Activated naive CD8-positive, alpha-beta T cell treated with anti-CD3 and anti-CD28 coated beads for 36 hours (primary cell): ENCODE measurements around the gene RIN3. TPM values are rescaled to one million over a fixed set of nuclear protein-coding genes. Genes with fewer than 3 reads are reported as not detected.
A peak's percentile ranks its signal among the peaks of the same experiment; 100 is the strongest.

Experiments
- DNase-seq: peaks from one replicate; pipeline ENCODE4 v3.0.0; 2021
- H3K27ac Mint-ChIP-seq: one replicate; pipeline ENCODE4 v1.8.0; 2022; ENCODE audit warnings: mild to moderate bottlenecking, moderate library complexity, mixed read lengths
- H3K27me3 Mint-ChIP-seq: one replicate; pipeline ENCODE4 v1.8.0; 2022; ENCODE audit warnings: mild to moderate bottlenecking, mixed read lengths
- H3K36me3 Mint-ChIP-seq: one replicate; pipeline ENCODE4 v1.8.0; 2021; ENCODE audit warnings: mild to moderate bottlenecking, mixed read lengths
- H3K4me1 Mint-ChIP-seq: one replicate; pipeline ENCODE4 v1.8.0; 2021; ENCODE audit warnings: mixed read lengths
- H3K4me3 Mint-ChIP-seq: one replicate; pipeline ENCODE4 v1.8.0; 2022; ENCODE audit warnings: mild to moderate bottlenecking, moderate library complexity, mixed read lengths
- H3K9me3 Mint-ChIP-seq: one replicate; pipeline ENCODE4 v1.8.0; 2022; ENCODE audit warnings: mixed read lengths
- total RNA-seq, 2 experiments: library from RNA; stranded (reverse); gene quantifications; one replicate each; pipeline ENCODE4 v1.2.3, GENCODE V29; 2021

RIN3 gene
- total RNA-seq, 2 experiments from 2014 or later: 59.2 to 59.6 TPM

DNA sequence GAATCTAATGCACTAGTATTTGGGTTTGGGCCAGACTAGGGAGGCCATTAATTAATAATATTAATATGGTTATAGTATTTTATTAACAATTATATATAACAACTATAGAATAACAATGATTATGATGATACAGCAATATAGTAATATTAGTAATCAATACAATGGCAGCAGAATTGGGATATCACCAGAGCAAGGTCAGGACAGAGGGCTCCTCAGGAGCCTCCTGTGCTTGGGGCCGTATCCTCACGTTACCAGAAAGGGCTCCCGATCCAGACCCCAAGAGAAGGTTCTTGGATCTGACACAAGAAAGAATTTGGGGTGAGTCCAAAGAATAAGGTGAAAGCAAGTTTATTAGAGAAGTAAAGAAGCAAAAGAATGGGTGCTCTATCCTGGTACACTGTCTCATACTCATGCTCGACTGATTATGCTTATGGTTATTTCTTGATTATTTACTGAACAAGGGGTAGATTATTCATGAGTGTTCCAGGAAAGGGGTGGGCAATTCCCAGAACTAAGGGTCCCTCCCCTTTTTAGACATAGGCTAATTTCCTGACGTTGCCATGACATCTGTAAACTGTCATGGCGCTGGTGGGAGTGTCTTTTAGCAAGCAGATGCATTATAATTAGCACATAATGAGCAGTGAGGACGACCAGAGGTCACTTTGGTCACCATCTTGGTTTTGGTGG is 61.6 kb downstream of the RIN3 start:
- Mint-ChIP-seq H3K36me3 (peaks cover 64% of the 10 kb centered on the region), H3K27ac (no peak overlapping the region), H3K4me1 (peaks cover 73% of the 10 kb centered on the region)

DNA sequence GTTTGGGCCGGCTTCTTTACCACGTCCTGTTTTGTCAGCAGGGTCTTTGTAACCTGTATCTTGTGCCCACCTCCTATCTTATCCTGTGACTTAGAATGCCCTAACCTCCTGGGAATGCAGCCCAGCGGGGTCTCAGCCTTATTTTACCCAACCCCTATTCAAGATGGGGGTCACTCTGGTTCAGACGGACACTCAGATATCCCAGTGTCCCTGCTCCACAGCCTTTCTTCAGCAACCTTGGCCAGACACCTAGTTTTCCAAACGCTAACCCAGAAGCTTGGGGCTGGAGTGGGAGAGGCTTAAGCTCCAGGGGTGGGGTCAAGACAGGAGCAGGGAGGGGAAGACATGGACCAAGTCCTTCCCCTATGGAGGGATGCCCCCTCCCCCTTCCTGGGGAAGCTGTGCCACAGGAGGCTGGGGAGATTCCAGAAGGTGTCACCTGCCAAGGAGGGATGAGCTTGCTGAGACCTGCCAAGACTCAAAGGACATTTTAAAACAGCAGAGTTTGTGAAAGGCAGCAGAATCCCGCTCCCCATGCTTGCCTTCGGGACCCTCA is 62.2 kb downstream of the RIN3 start:
- no peak for DNase-seq
- H3K27ac Mint-ChIP-seq: no peak overlapping the region
- no peaks in the 10 kb centered on the region for H3K9me3 Mint-ChIP-seq
- peaks cover 66% of the 10 kb centered on the region for H3K36me3 Mint-ChIP-seq
- no peak overlapping the region for H3K4me3 Mint-ChIP-seq
- no peaks in the 10 kb centered on the region for H3K27me3 Mint-ChIP-seq
- peaks cover 71% of the 10 kb centered on the region for H3K4me1 Mint-ChIP-seq

More for the DNA sequence above, 61.6 kb downstream of the RIN3 start:
- Mint-ChIP-seq H3K4me3 (no peak overlapping the region), H3K9me3 (no peaks in the 10 kb centered on the region), H3K27me3 (no peaks in the 10 kb centered on the region)
- no peak for DNase-seq

GRCh38 chr14:92577321-92577742 is 63.8 kb downstream of the RIN3 start:
- peak overlapping the region; percentile 63 for H3K4me3 Mint-ChIP-seq
- peaks cover 73% of the 10 kb centered on the region for H3K36me3 Mint-ChIP-seq
- no peaks in the 10 kb centered on the region for H3K27me3 Mint-ChIP-seq
- H3K4me1 Mint-ChIP-seq: peaks cover 79% of the 10 kb centered on the region
- H3K9me3 Mint-ChIP-seq: no peaks in the 10 kb centered on the region
- DNase-seq: peak; percentile 38
- H3K27ac Mint-ChIP-seq: peak overlapping the region; percentile 92

GRCh38 chr14:92578511-92578910 is 64.9 kb downstream of the RIN3 start:
- H3K36me3 Mint-ChIP-seq: peaks cover 83% of the 10 kb centered on the region
- no peak overlapping the region for H3K4me3 Mint-ChIP-seq
- peaks cover 7% of the 10 kb centered on the region for H3K9me3 Mint-ChIP-seq
- H3K27ac Mint-ChIP-seq: peak overlapping the region; percentile 92
- H3K27me3 Mint-ChIP-seq: no peaks in the 10 kb centered on the region
- peaks cover 82% of the 10 kb centered on the region for H3K4me1 Mint-ChIP-seq
- no peak for DNase-seq

GRCh38 chr14:92579244-92579936 is 65.8 kb downstream of the RIN3 start:
- Mint-ChIP-seq H3K27me3 (no peaks in the 10 kb centered on the region), H3K27ac (peak overlapping the region; percentile 9), H3K36me3 (peaks cover 89% of the 10 kb centered on the region), H3K4me3 (no peak overlapping the region), H3K4me1 (peaks cover 86% of the 10 kb centered on the region), H3K9me3 (peaks cover 7% of the 10 kb centered on the region)
- DNase-seq: no peak

DNA sequence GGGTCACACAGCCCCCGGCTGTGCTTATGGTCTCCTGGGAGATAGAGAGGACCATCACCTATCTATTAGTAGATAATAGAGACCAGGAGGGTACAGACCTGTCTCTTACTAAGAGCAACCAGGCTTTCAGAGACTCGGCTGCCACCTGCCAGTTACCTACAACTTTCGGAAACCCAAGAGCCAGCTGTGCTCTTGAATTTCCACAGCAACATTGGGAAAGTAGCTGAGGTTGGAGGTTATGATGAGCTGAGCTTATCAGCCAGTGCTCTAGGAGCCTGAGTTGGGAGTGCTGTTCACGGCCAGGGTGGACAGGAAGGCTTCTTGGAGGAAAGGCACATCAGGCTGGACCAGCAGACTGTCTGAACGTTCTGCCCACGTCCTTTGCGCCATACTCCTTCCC is 67.6 kb downstream of the RIN3 start:
- H3K27ac Mint-ChIP-seq: peak overlapping the region; percentile 90
- peaks cover 90% of the 10 kb centered on the region for H3K4me1 Mint-ChIP-seq
- peaks cover 7% of the 10 kb centered on the region for H3K9me3 Mint-ChIP-seq
- H3K27me3 Mint-ChIP-seq: no peaks in the 10 kb centered on the region
- no peak overlapping the region for H3K4me3 Mint-ChIP-seq
- peaks cover 91% of the 10 kb centered on the region for H3K36me3 Mint-ChIP-seq
- no peak for DNase-seq

- Mint-ChIP-seq H3K4me1 (peaks cover 90% of the 10 kb centered on the region), H3K36me3 (peaks cover 90% of the 10 kb centered on the region), H3K4me3 (no peak overlapping the region), H3K27ac (peak overlapping the region; percentile 90), H3K27me3 (no peaks in the 10 kb centered on the region), H3K9me3 (peaks cover 7% of the 10 kb centered on the region)
- DNase-seq: no peak
Measured at GRCh38 chr14:92581966-92582566, 68.5 kb downstream of the RIN3 start.

DNA sequence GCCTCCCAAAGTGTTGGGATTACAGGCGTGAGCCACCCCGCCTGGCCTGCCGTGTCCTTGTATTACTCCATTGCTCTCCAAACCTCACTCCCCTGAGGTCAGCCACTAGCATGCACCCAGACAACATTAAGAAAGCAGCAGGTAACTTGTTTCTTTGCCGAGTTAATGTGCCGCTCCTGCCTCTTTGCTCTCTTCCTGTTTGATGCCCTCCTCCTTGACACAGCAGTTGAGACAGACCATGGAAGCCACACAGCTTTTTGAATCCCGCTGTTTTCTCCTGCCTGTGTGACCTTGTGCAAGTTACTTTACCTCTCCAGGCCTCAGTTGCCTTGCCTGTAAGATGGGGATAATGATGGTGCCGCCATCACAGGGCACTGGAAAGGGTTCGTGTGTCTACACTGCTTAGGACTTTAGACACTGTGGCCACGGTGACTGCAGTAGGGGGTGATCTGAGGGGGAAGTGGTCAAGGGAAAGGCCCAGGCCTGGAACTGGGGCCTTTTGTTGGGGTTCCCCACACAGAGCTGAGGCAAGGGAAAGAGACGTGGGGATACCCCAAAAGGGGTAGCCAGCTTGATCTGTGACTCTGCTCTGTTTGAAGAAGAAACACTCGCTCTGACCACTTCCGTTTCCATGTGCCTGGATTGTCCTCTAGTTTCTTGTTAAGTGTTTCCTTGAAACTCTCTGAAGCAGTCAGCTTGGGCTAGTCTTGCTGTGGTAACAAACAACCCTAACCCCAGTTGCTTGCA is 69.3 kb downstream of the RIN3 start:
- peaks cover 90% of the 10 kb centered on the region for H3K4me1 Mint-ChIP-seq
- peak; percentile 61 for DNase-seq
- peak overlapping the region; percentile 27 for H3K4me3 Mint-ChIP-seq
- peak overlapping the region; percentile 90 for H3K27ac Mint-ChIP-seq
- peaks cover 90% of the 10 kb centered on the region for H3K36me3 Mint-ChIP-seq
- H3K9me3 Mint-ChIP-seq: peaks cover 9% of the 10 kb centered on the region
- no peaks in the 10 kb centered on the region for H3K27me3 Mint-ChIP-seq

DNA sequence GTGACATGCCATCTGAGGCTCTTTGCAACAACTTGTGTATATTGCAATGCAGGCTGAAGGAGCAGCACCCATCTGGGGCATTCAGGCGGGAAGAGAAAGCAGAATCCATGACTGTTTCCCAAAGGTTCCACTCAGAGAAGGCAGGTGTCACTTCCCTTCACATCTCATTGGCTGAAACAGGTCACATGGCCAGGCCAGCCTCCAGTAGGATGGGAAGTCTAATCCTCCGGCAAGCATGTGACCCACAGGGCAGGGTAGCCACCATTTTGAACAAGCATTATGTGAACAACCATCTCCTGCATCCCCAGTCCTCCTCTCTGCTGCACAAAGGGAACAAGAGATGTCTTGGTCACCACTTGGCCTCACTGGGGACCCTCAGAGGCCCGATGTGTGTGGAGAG is 70.6 kb downstream of the RIN3 start:
- Mint-ChIP-seq H3K9me3 (peaks cover 9% of the 10 kb centered on the region), H3K4me1 (peaks cover 92% of the 10 kb centered on the region), H3K27ac (peak overlapping the region; percentile 98), H3K4me3 (no peak overlapping the region), H3K27me3 (no peaks in the 10 kb centered on the region), H3K36me3 (peaks cover 84% of the 10 kb centered on the region)
- no peak for DNase-seq

DNA sequence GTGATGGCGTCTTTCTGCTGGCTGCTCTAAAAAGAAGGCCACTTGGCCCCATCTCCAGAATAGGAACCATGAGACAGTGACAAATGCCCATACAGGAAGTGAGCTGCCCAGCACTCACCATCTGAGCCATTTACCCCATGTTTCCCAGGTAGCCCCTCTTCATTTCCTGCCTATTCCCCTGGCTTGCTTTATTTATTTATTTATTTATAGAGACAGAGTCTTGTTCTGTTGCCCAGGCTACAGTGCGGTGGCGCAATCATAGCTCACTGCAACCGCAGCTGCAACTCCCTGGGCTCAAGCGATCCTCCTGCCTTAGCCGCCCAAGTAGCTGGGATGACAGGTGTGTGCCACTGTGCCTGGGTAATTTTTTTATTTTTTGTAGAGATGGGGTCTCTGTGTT is 71.2 kb downstream of the RIN3 start:
- Mint-ChIP-seq H3K4me1 (peaks cover 91% of the 10 kb centered on the region), H3K36me3 (peaks cover 81% of the 10 kb centered on the region), H3K27ac (peak overlapping the region; percentile 98), H3K27me3 (no peaks in the 10 kb centered on the region), H3K9me3 (peaks cover 9% of the 10 kb centered on the region), H3K4me3 (no peak overlapping the region)
- DNase-seq: no peak

DNA sequence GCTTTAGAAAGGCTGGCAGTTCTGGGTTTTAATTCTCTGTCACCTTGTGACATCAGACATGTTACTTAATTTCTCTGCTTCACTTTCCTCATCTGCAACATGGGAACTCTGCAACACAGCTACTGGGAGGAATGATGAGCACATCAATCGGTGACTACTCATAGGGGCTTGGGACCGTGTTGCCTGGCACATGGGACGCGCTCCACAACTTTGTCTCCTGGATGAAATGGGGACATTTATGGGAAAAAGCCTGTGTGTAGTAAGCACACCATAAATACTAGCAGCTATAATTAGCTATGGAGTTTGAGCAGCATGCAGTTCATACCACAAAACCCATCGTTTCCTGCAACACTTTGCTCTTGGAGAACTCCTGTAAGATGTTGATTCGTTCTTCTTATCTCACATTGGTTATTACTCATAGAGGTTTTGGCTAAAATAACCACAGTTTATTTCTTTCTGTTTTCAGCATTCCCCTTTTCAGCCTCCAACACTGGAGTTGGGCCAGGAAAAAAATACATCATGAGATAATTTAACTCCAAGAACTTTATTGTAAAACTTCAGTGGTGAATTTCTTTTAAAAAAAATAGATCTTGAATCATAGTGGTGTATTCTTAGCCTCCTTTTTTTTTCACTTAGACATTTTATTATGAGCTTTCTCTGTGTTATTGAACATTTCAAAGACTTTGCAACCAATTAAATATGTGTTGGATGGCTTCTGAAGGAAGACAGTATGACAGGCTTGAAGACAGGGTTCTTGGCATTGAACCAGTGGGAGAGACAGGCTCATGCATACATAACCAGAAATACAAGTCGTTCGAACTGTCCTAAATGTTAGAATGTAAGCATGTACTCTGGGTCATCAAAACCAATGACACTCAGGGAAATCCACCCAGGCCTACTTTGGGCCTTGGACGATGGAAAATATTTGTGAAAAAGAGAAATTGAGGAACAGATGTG is 72.7 kb downstream of the RIN3 start:
- H3K27ac Mint-ChIP-seq: peak overlapping the region; percentile 98
- H3K36me3 Mint-ChIP-seq: peaks cover 81% of the 10 kb centered on the region
- H3K4me1 Mint-ChIP-seq: peaks cover 94% of the 10 kb centered on the region
- H3K4me3 Mint-ChIP-seq: peak overlapping the region; percentile 63
- H3K9me3 Mint-ChIP-seq: peaks cover 9% of the 10 kb centered on the region
- H3K27me3 Mint-ChIP-seq: no peaks in the 10 kb centered on the region
- peak; percentile 38 for DNase-seq

GRCh38 chr14:92586963-92587699 is 73.5 kb downstream of the RIN3 start:
- Mint-ChIP-seq H3K36me3 (peaks cover 80% of the 10 kb centered on the region), H3K4me3 (peak overlapping the region; percentile 63), H3K27me3 (no peaks in the 10 kb centered on the region), H3K27ac (peak overlapping the region; percentile 98), H3K4me1 (peaks cover 92% of the 10 kb centered on the region), H3K9me3 (peaks cover 9% of the 10 kb centered on the region)
- no peak for DNase-seq

- peaks cover 74% of the 10 kb centered on the region for H3K36me3 Mint-ChIP-seq
- H3K27me3 Mint-ChIP-seq: no peaks in the 10 kb centered on the region
- no peak for DNase-seq
- H3K4me1 Mint-ChIP-seq: peaks cover 86% of the 10 kb centered on the region
- no peak overlapping the region for H3K4me3 Mint-ChIP-seq
- peaks cover 8% of the 10 kb centered on the region for H3K9me3 Mint-ChIP-seq
- peak overlapping the region; percentile 98 for H3K27ac Mint-ChIP-seq
Measured at GRCh38 chr14:92587700-92588085, 74.1 kb downstream of the RIN3 start.
